GM19240 (cell line): ENCODE data around the gene CADM1.

Source experiments
- DNase-seq: peaks from one replicate; pipeline ENCODE4 v3.0.0; 2011; ENCODE audit warnings: low spot score; ENCODE audit not compliant: insufficient read length

CADM1 gene

GRCh38 chr11:115322553-115323203 is 181.5 kb downstream of the CADM1 start:
- DNase-seq: no peak

GRCh38 chr11:115321605-115322289 is 182.5 kb downstream of the CADM1 start:
- DNase-seq: no peak

GRCh38 chr11:115317277-115318185 is 186.7 kb downstream of the CADM1 start:
- DNase-seq: no peak

GRCh38 chr11:115316696-115317095 is 187.5 kb downstream of the CADM1 start:
- no peak for DNase-seq

GRCh38 chr11:115314330-115314920 is 189.8 kb downstream of the CADM1 start:
- DNase-seq: no peak

GRCh38 chr11:115313224-115313838 is 190.9 kb downstream of the CADM1 start:
- no peak for DNase-seq

- DNase-seq: no peak
These were observed 192.3 kb downstream of the CADM1 start for GRCh38 chr11:115311949-115312348.

GRCh38 chr11:115306689-115307088 is 197.5 kb downstream of the CADM1 start:
- no peak for DNase-seq

- no peak for DNase-seq
These were observed 199.3 kb downstream of the CADM1 start for GRCh38 chr11:115304774-115305472.

- DNase-seq: no peak
These were observed 200.2 kb downstream of the CADM1 start for GRCh38 chr11:115303929-115304531.

GRCh38 chr11:115302946-115303703 is 201.1 kb downstream of the CADM1 start:
- no peak for DNase-seq

- no peak for DNase-seq
These were observed 203.4 kb downstream of the CADM1 start for GRCh38 chr11:115300660-115301428.

GRCh38 chr11:115298300-115299012 is 205.8 kb downstream of the CADM1 start:
- no peak for DNase-seq

GRCh38 chr11:115297330-115297729 is 206.9 kb downstream of the CADM1 start:
- no peak for DNase-seq

GRCh38 chr11:115291325-115291724 is 212.9 kb downstream of the CADM1 start:
- DNase-seq: no peak

GRCh38 chr11:115290893-115291292 is 213.3 kb downstream of the CADM1 start:
- DNase-seq: no peak

- no peak for DNase-seq
These were observed 213.7 kb downstream of the CADM1 start for GRCh38 chr11:115290479-115290878.

- no peak for DNase-seq
These were observed 216.9 kb downstream of the CADM1 start for GRCh38 chr11:115287266-115287665.
